ENCODE data around the gene RFTN2. TPM values are rescaled to one million over a fixed set of nuclear protein-coding genes. Genes with fewer than 3 reads are reported as not detected.

RFTN2 gene
- total and polyA plus RNA-seq, 10 donors: 0.52 to 13.3 (median 2.9) TPM

DNA sequence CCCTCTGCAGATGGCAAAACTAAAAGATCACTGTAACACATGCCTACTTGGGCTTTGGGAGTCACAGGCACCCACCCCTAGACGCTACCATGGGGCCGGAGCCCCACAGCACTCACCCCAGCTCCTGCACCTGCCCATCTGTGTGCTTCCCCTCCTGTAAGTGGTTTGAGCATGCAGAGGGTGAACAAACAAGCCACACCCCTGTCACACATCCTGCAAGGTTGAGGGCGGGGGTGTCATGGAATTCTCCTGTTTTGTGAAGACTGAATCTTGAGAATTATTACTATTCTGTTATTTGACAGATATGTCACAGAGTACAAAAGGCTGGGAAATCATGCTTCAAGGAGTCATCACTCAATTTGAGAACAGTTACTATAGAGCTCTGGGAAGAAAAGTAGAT lies 60.9 kb downstream of the RFTN2 start:
- Histone ChIP-seq H3K27ac (no peak overlapping the region), H3K4me1 (peaks cover 0 to 4% (median 0%) of the 10 kb centered on the region in 6 donors), H3K9me3 (no peaks in the 10 kb centered on the region), H3K27me3 (replicated peaks in 1 of 7) (no peaks in the 10 kb centered on the region), H3K36me3 (no peaks in the 10 kb centered on the region), H3K4me3 (no peak overlapping the region)
- DNase-seq: no peak
- intact Hi-C loops (cut with DNase I; ENCODE audit: low total_unique reads): no loop called here
- TF ChIP-seq POLR2A (IDR thresholded peaks at IDR 0.05) (no peak), POLR2AphosphoS5 (IDR thresholded peaks at IDR 0.05) (no peak)
- TF ChIP-seq, protein P1, sequence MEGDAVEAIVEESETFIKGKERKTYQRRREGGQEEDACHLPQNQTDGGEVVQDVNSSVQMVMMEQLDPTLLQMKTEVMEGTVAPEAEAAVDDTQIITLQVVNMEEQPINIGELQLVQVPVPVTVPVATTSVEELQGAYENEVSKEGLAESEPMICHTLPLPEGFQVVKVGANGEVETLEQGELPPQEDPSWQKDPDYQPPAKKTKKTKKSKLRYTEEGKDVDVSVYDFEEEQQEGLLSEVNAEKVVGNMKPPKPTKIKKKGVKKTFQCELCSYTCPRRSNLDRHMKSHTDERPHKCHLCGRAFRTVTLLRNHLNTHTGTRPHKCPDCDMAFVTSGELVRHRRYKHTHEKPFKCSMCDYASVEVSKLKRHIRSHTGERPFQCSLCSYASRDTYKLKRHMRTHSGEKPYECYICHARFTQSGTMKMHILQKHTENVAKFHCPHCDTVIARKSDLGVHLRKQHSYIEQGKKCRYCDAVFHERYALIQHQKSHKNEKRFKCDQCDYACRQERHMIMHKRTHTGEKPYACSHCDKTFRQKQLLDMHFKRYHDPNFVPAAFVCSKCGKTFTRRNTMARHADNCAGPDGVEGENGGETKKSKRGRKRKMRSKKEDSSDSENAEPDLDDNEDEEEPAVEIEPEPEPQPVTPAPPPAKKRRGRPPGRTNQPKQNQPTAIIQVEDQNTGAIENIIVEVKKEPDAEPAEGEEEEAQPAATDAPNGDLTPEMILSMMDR (IDR thresholded peaks at IDR 0.05 in 8 of 11, conservative IDR thresholded peaks at IDR 0.05 in 3 of 11): no peak
- 74 to 87% (median 76%) methylated on average over 3 of the region's 3 CpGs for WGBS, 5 donors

DNA sequence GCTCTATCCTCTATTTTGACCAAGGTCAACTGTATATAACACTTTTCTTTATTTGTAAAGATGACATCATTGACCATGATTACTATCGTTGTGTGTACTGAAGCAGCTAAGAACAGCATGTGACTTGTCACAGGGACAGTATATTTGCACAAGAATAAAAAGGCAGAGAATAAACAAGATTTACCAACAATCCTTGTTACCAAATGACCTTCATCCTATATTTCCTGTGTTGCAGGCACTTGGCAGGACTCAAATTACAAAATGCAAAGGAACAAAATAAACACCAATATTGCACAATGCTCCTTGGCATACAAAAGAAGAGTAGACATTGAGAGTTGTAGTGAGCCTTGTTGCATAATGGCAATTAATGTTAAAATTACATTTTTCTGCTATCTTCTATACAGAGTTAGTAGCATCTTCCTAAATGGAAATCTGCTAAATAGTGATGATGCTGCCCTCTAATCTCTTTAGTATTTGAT lies 61.8 kb downstream of the RFTN2 start:
- Histone ChIP-seq H3K4me1 (peaks cover 0 to 4% (median 0%) of the 10 kb centered on the region in 6 donors), H3K27ac (no peak overlapping the region), H3K27me3 (replicated peaks in 1 of 7) (no peaks in the 10 kb centered on the region), H3K4me3 (no peak overlapping the region), H3K36me3 (no peaks in the 10 kb centered on the region), H3K9me3 (no peaks in the 10 kb centered on the region)
- TF ChIP-seq POLR2A (IDR thresholded peaks at IDR 0.05): no peak
- TF ChIP-seq POLR2AphosphoS5 (IDR thresholded peaks at IDR 0.05): no peak
- TF ChIP-seq, protein P1 (IDR thresholded peaks at IDR 0.05 in 8 of 11, conservative IDR thresholded peaks at IDR 0.05 in 3 of 11): no peak
- WGBS, 5 donors: 0 to 46% (median 19%) methylated on average over 1 of the region's 1 CpG
- intact Hi-C loops (cut with DNase I; ENCODE audit: low total_unique reads): no loop called here
- no peak for DNase-seq

DNA sequence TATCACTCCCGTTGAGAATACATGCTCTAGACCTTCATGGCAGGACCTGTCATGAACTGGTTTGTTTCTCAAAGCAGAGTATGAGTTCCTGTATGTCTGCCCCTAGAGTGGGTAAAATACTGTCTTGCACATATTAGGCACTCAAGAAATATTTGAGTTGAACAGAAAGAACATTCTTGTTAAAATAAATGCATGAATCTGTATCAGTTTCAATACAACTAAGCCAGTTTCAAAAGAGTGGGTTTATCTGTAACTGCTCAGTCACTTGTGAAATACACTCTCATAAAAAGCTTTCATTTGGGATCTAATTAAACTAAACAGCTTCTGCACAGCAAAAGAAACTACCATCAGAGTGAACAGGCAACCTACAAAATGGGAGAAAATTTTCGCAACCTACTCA lies 69.2 kb downstream of the RFTN2 start:
- Histone ChIP-seq H3K27me3 (replicated peaks in 1 of 7) (no peaks in the 10 kb centered on the region), H3K4me3 (no peak overlapping the region), H3K27ac (no peak overlapping the region), H3K4me1 (no peaks in the 10 kb centered on the region), H3K36me3 (no peaks in the 10 kb centered on the region), H3K9me3 (no peaks in the 10 kb centered on the region)
- no peak for TF ChIP-seq POLR2AphosphoS5 (IDR thresholded peaks at IDR 0.05)
- TF ChIP-seq POLR2A (IDR thresholded peaks at IDR 0.05): no peak
- TF ChIP-seq, protein P1 (IDR thresholded peaks at IDR 0.05 in 8 of 11, conservative IDR thresholded peaks at IDR 0.05 in 3 of 11): no peak
- intact Hi-C loops (cut with DNase I; ENCODE audit: low total_unique reads): no loop called here
- 56 to 82% (median 68%) methylated on average over 1 to 2 of the region's 2 CpGs for WGBS, 5 donors
- DNase-seq: no peak

DNA sequence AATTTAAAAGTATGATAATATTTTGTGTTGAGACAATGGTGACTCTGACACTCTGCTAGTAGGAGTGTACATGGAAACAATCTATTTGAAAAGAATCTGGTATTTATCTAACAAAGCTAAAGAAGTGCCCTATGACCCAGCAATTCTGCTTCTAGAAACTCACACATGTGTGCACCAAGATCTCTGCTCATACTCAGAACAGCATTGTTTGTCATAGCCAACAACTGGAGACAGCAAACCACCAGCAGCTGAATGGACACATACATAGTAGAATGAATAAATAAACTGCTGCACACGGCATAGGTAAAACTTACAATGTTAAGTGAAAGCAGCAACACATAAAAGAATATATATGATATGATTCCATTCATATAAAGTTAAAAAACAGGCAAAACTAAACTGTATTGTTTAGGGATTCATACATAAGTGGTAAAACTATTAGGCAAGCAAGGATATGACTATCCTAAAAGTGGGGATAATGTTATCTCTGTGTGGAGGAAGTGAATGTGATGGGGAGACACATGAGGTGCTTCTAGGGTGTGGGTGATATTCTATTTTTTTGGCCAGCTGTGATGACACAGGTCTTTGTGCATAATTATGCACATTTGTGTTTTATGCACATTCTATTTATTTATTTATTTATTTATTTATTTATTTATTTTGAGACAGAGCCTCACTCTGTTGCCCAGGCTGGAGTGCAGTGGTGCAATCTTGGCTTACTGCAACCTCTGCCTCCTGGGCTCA lies 71.1 kb downstream of the RFTN2 start:
- Histone ChIP-seq H3K4me3 (no peak overlapping the region), H3K36me3 (no peaks in the 10 kb centered on the region), H3K4me1 (peaks cover 0 to 6% (median 0%) of the 10 kb centered on the region in 6 donors), H3K27me3 (replicated peaks in 1 of 7) (no peaks in the 10 kb centered on the region), H3K27ac (no peak overlapping the region), H3K9me3 (no peaks in the 10 kb centered on the region)
- WGBS, 5 donors: 68 to 85% (median 78%) methylated on average over 1 of the region's 1 CpG
- no peak for TF ChIP-seq POLR2A (IDR thresholded peaks at IDR 0.05)
- TF ChIP-seq, protein P1 (IDR thresholded peaks at IDR 0.05 in 8 of 11, conservative IDR thresholded peaks at IDR 0.05 in 3 of 11): no peak
- no peak for TF ChIP-seq POLR2AphosphoS5 (IDR thresholded peaks at IDR 0.05)
- intact Hi-C loops (cut with DNase I; ENCODE audit: low total_unique reads): no loop called here
- DNase-seq: no peak
